ENCODE results near the gene MOCS3. TPM values are rescaled to one million over a fixed set of nuclear protein-coding genes. Genes with fewer than 3 reads are reported as not detected.

The MOCS3 gene
- total and polyA plus RNA-seq, 10 of the 15 experiments (the other 5 are each of a cell fraction or from before 2014, with no cell fraction given), result 0.87 to 5.9 (median 3.6) TPM

DNA sequence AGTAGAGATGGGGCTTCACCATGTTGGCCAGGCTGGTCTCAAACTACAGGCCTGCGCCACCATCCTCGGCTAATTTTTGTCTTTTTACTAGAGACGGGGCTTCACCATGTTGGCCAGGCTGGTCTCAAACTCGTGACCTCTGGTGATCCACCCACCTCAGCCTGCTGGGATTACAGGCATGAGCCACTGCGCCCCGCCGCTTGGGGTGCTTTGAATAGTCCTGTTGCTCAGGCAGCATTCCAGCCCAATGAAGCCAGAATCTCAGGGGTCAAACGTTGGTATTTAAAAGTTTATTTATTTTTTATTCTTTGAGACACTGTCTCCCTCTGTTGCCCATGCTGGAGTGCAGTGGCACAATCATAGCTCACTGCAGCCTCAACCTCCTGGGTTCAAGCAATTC lies 11.3 kb downstream of the MOCS3 start:
- ChIA-PET SMC1A (ENCODE audit: uncharacterized antibody, unreplicated experiment) (interaction anchor here (0.6 kb wide), 1 partner anchor 55 kb away, joined by 3 read pairs; no protein-coding TSS in a partner anchor), POLR2A (no interaction called here), CTCF (interaction anchor here (3.5 kb wide), 1 partner anchor 12 kb away, joined by 14 read pairs; no protein-coding TSS in a partner anchor), RAD21 (ENCODE audit: unreplicated experiment) (no interaction called here)
- TF ChIP-seq, protein P1, sequence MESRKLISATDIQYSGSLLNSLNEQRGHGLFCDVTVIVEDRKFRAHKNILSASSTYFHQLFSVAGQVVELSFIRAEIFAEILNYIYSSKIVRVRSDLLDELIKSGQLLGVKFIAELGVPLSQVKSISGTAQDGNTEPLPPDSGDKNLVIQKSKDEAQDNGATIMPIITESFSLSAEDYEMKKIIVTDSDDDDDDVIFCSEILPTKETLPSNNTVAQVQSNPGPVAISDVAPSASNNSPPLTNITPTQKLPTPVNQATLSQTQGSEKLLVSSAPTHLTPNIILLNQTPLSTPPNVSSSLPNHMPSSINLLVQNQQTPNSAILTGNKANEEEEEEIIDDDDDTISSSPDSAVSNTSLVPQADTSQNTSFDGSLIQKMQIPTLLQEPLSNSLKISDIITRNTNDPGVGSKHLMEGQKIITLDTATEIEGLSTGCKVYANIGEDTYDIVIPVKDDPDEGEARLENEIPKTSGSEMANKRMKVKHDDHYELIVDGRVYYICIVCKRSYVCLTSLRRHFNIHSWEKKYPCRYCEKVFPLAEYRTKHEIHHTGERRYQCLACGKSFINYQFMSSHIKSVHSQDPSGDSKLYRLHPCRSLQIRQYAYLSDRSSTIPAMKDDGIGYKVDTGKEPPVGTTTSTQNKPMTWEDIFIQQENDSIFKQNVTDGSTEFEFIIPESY (IDR thresholded peaks at IDR 0.05), result no peak
- TF ChIP-seq PML (IDR thresholded peaks at IDR 0.05; ENCODE audit: low read length) (no peak), ZBED1 (IDR thresholded peaks at IDR 0.05; ENCODE audit: borderline replicate concordance) (no peak), CEBPB (IDR thresholded peaks at IDR 0.05; ENCODE audit: borderline replicate concordance in 1 of 2, low read depth in 2 of 2, low read length in 2 of 2) (no peak), NR2F1 (conservative IDR thresholded peaks at IDR 0.05) (no peak), DPF2 (IDR thresholded peaks at IDR 0.05) (no peak), RAD21 (IDR thresholded peaks at IDR 0.05; ENCODE audit: insufficient read depth, low read depth, low read length) (no peak)
- TF ChIP-seq, protein P2, sequence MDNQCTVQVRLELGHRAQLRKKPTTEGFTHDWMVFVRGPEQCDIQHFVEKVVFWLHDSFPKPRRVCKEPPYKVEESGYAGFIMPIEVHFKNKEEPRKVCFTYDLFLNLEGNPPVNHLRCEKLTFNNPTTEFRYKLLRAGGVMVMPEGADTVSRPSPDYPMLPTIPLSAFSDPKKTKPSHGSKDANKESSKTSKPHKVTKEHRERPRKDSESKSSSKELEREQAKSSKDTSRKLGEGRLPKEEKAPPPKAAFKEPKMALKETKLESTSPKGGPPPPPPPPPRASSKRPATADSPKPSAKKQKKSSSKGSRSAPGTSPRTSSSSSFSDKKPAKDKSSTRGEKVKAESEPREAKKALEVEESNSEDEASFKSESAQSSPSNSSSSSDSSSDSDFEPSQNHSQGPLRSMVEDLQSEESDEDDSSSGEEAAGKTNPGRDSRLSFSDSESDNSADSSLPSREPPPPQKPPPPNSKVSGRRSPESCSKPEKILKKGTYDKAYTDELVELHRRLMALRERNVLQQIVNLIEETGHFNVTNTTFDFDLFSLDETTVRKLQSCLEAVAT (IDR thresholded peaks at IDR 0.05), result no peak
- in situ Hi-C loops (cut with MboI) (no loop called here), intact Hi-C loops (cut with micrococcal nuclease; ENCODE audit: unreplicated experiment) (no loop called here)
- H2AFZ ChIP-seq (ENCODE audit: control insufficient read depth, low read depth, low read length), result no peak overlapping the region
- H3K4me3 ChIP-seq, result no peak overlapping the region
- H3K27ac ChIP-seq (ENCODE audit: control insufficient read depth, insufficient read depth), result no peak overlapping the region
- no peak overlapping the region for H3K4me2 ChIP-seq (ENCODE audit: control insufficient read depth, insufficient read depth)
- ATAC-seq (no peak), DNase-seq (ENCODE audit: low read depth, low spot score) (no peak), FAIRE-seq (no peak)
- no peaks in the 10 kb centered on the region for H3K9me3 ChIP-seq (replicated peaks; ENCODE audit: control insufficient read depth, insufficient read depth, low read length)
- no peaks in the 10 kb centered on the region for H4K20me1 ChIP-seq (ENCODE audit: control insufficient read depth, insufficient read depth)
- H3K9ac ChIP-seq (ENCODE audit: control insufficient read depth, insufficient read depth, low read length), result no peak overlapping the region
- no TSS peak for BruUV-seq (replicated peaks)
- H3K4me1 ChIP-seq (ENCODE audit: control insufficient read depth, insufficient read depth, low read length), result no peaks in the 10 kb centered on the region
- H3K79me2 ChIP-seq (ENCODE audit: control insufficient read depth, insufficient read depth, low read length), result no peaks in the 10 kb centered on the region
- no peaks in the 10 kb centered on the region; a peak in 2 of 4 replicates for H3K27me3 ChIP-seq (replicated peaks in 1 of 2; ENCODE audit: control insufficient read depth in 2 of 2, insufficient read depth in 2 of 2, low read length in 1 of 2)
- WGBS (ENCODE audit: insufficient coverage, insufficient replicate concordance, low lambda C conversion rate, missing lambda C conversion rate), result 44% methylated on average over 8 of the region's 8 CpGs
- no peaks in the 10 kb centered on the region for H3K36me3 ChIP-seq (ENCODE audit: control insufficient read depth in 2 of 2, insufficient read depth in 2 of 2, low read length in 1 of 2)
